ENCODE measurements around the gene CCDC9B. TPM values are rescaled to one million over a fixed set of nuclear protein-coding genes. Genes with fewer than 3 reads are reported as not detected.

The CCDC9B gene
- polyA plus RNA-seq, 2 of the 4 experiments (the other 2 are of a cell fraction): 1.9 to 23.4 TPM

DNA sequence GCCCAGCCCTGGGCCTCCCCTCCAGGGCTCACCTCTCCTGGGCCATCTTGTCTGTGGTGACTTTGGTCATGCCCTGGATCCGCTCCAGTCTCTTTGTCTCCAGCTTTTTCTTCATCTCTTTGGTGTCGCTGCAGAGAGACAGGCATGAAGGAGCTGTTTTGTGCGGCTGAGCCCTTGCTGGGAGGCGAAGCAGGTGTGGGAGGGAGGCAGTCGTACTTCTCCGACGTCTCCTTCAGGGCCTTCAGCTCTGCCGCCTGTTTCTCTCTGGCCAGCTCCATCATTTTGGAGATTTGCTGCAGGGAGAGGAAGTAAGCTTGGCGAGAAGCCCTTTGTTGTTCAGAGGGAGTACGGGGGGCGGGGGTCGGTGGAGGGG is 50.2 kb downstream of the CCDC9B start:
- DNase-seq (ENCODE audit: low read depth in 1 of 2, low spot score in 1 of 2): no peak
- peaks cover 13% of the 10 kb centered on the region; the same call in 2 of the 3 replicates for H3K4me1 ChIP-seq
- H3K4me2 ChIP-seq: peak overlapping the region; percentile 84; the same call in 1 of the 3 replicates
- no peak for TF ChIP-seq CBX8 (IDR thresholded peaks at IDR 0.05)
- TF ChIP-seq MAFK (IDR thresholded peaks at IDR 0.05; ENCODE audit: partially characterized antibody): no peak
- TF ChIP-seq HES2 (IDR thresholded peaks at IDR 0.05): no peak
- TF ChIP-seq ELK1 (IDR thresholded peaks at IDR 0.05; ENCODE audit: low read depth, low read length): no peak
- TF ChIP-seq MYC (IDR thresholded peaks at IDR 0.05; ENCODE audit: borderline replicate concordance, low read length): no peak
- TF ChIP-seq JUNB (IDR thresholded peaks at IDR 0.05): no peak
- TF ChIP-seq RNF2 (IDR thresholded peaks at IDR 0.05; ENCODE audit: borderline replicate concordance, low read depth): no peak
- no peak for TF ChIP-seq CHD2 (IDR thresholded peaks at IDR 0.05; ENCODE audit: low read length, partially characterized antibody)
- no peak for TF ChIP-seq ZSCAN20 (CRISPR knock-in tag; IDR thresholded peaks at IDR 0.05)
- FAIRE-seq: no peak
- H3K9me3 ChIP-seq: no peaks in the 10 kb centered on the region
- H3K27ac ChIP-seq: no peak overlapping the region; a peak in 2 of 6 replicates
- no peak for ATAC-seq
- no peak overlapping the region for H3K4me3 ChIP-seq
- CTCF ChIA-PET: interaction anchor here (0.8 to 7.2 kb wide), 9 partner anchors 9 to 73 kb away, joined by 3 to 55 read pairs (median 19); partner anchors contain the start of genes INAFM2 and PLCB2
- WGBS (ENCODE audit: missing lambda C conversion rate): 97% methylated on average over 8 of the region's 12 CpGs
- POLR2A ChIA-PET: no interaction called here

DNA sequence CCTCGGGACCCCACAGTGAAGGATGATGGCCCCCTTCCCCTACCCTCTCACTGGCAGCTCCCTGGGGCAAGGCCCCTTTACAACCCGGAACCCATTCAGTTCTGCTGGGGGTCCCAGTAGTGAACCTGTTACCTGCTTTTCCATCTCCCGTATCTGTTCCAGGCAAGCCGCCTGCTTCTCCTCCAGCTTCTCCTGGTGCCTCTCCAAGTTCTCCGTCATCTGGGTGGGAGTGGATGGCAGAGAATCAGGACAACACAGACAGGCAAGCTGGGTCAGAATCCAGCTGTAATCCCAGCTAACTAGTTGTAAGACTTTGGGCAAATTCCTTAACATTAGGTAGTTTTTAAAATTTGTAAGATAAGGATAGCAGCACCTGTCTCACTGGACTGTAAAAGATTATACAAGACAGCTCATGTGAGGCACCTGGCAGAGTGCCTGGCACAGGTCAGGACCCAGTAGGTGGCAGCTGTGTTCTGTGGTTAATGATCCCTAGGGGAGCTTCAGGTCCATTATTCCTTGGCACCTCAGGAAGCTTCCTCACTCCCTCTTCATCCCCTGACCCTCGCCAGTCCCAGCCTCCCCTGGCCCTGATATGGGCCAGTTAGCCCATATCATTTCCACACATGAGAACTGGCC is 51.5 kb downstream of the CCDC9B start:
- FAIRE-seq: no peak
- ChIA-PET CTCF (interaction anchor here (0.8 to 7.2 kb wide), 10 partner anchors 9 to 112 kb away, joined by 3 to 55 read pairs (median 10); partner anchors contain the start of gene PLCB2), POLR2A (no interaction called here)
- no peak for ATAC-seq
- Histone ChIP-seq H3K4me2 (no peak overlapping the region), H3K27ac (no peak overlapping the region), H3K4me3 (no peak overlapping the region), H3K4me1 (peaks cover 15% of the 10 kb centered on the region; the same call in 2 of the 3 replicates), H3K9me3 (no peaks in the 10 kb centered on the region)
- peak in 1 of 2 experiments; percentile 15 for DNase-seq (ENCODE audit: low read depth in 1 of 2, low spot score in 1 of 2)
- no peak for TF ChIP-seq EP300 (IDR thresholded peaks at IDR 0.05)
- TF ChIP-seq CHD2 (IDR thresholded peaks at IDR 0.05; ENCODE audit: low read length, partially characterized antibody): no peak
- no peak for TF ChIP-seq ELK1 (IDR thresholded peaks at IDR 0.05; ENCODE audit: low read depth, low read length)
- TF ChIP-seq BHLHE40 (IDR thresholded peaks at IDR 0.05; ENCODE audit: low read depth, low read length): no peak
- TF ChIP-seq SMC3 (IDR thresholded peaks at IDR 0.05): no peak
- WGBS (ENCODE audit: missing lambda C conversion rate): 90% methylated on average over 5 of the region's 6 CpGs

DNA sequence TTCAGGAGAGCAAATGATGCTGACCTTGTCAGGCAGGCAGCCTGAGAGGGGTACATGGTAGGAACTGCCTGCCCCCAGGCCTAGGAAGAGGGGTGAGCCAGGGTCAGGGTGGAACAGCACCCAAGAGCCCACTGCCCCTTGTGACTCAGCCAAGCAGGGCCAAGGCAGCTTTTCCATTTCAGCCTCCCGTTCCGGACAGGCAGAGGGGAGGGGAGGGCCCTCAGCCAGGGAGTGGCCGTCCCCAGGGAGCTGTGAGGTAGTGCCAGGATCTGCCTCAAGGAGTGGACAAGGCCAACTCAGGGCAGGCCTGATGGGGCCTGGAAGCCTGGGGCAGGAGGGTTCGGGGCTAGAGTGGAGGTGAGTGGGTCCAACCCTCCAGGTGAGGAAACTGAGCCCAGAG is 52.8 kb downstream of the CCDC9B start:
- peaks cover 15% of the 10 kb centered on the region; the same call in 2 of the 3 replicates for H3K4me1 ChIP-seq
- peak; percentile 31 to 42 for DNase-seq (ENCODE audit: low read depth in 1 of 2, low spot score in 1 of 2)
- TF ChIP-seq SREBF2 (IDR thresholded peaks at IDR 0.05): no peak
- TF ChIP-seq RNF2 (IDR thresholded peaks at IDR 0.05; ENCODE audit: borderline replicate concordance, low read depth): no peak
- TF ChIP-seq ZSCAN20 (CRISPR knock-in tag; IDR thresholded peaks at IDR 0.05): no peak
- no peak for TF ChIP-seq FOSL2 (IDR thresholded peaks at IDR 0.05)
- no peak for TF ChIP-seq FOSL2 (CRISPR knock-in tag; IDR thresholded peaks at IDR 0.05)
- TF ChIP-seq HES2 (IDR thresholded peaks at IDR 0.05): no peak
- TF ChIP-seq ZC3H11A (IDR thresholded peaks at IDR 0.05): no peak
- no peak for TF ChIP-seq BHLHE40 (IDR thresholded peaks at IDR 0.05; ENCODE audit: low read depth, low read length)
- TF ChIP-seq PBX3 (IDR thresholded peaks at IDR 0.05): no peak
- no peak for TF ChIP-seq ZFP36 (IDR thresholded peaks at IDR 0.05; ENCODE audit: borderline replicate concordance, partially characterized antibody)
- TF ChIP-seq REST (IDR thresholded peaks at IDR 0.05): no peak
- TF ChIP-seq ELK1 (IDR thresholded peaks at IDR 0.05; ENCODE audit: low read depth, low read length): no peak
- TF ChIP-seq CBX8 (IDR thresholded peaks at IDR 0.05): no peak
- TF ChIP-seq KDM1A (IDR thresholded peaks at IDR 0.05; ENCODE audit: low read depth): no peak
- TF ChIP-seq RFX5 (IDR thresholded peaks at IDR 0.05): no peak
- TF ChIP-seq HOXB13 (CRISPR knock-in tag; IDR thresholded peaks at IDR 0.05; ENCODE audit: low read depth): no peak
- POLR2A ChIA-PET: no interaction called here
- H3K9me3 ChIP-seq: no peaks in the 10 kb centered on the region
- 83% methylated on average over 1 of the region's 4 CpGs for WGBS (ENCODE audit: missing lambda C conversion rate)
- ATAC-seq: peak; percentile 45 to 60; a peak in 4 of 6 replicates
- no peak for FAIRE-seq
- H3K4me3 ChIP-seq: no peak overlapping the region
- CTCF ChIA-PET: interaction anchor here (0.8 to 7.2 kb wide), 11 partner anchors 8 to 134 kb away, joined by 3 to 55 read pairs (median 6); partner anchors contain the start of gene PLCB2
- H3K4me2 ChIP-seq: peak overlapping the region; percentile 30; the same call in 1 of the 3 replicates
- H3K27ac ChIP-seq: 0 out of 6 replicates have a peak overlapping the region, but pooled peaks of 1 of the 2 experiments have one; percentile 9
